ENCODE results near the gene B4GALT5. TPM values are rescaled to one million over a fixed set of nuclear protein-coding genes. Genes with fewer than 3 reads are reported as not detected.

The B4GALT5 gene
- total and polyA plus RNA-seq, 7 donors: 17.1 to 46.0 (median 21.4) TPM

DNA sequence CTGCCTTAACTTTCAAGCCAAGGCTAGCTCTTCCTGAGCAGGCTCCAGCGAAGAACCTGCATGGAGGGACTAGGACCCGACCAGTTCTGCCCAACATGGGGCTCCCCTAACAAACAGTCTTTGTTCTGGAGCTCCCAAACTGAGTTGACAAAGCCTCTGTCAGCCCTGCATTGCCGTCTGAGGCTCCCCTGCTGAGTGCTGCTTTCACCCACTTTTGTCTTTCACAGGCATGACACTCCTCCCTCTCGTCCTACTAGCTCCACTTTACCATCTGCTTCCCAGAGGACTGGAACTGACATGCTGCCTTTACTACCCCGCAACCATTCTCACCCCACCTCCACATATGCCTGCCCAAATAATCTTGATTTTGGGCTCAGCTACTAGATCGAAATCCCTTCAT, 45.1 kb upstream of the B4GALT5 start:
- no peaks in the 10 kb centered on the region for H3K27me3 ChIP-seq
- 87 to 94% methylated on average over 6 of the region's 6 CpGs for WGBS, 2 donors
- H3K4me1 ChIP-seq: no peaks in the 10 kb centered on the region
- TF ChIP-seq, protein P1, sequence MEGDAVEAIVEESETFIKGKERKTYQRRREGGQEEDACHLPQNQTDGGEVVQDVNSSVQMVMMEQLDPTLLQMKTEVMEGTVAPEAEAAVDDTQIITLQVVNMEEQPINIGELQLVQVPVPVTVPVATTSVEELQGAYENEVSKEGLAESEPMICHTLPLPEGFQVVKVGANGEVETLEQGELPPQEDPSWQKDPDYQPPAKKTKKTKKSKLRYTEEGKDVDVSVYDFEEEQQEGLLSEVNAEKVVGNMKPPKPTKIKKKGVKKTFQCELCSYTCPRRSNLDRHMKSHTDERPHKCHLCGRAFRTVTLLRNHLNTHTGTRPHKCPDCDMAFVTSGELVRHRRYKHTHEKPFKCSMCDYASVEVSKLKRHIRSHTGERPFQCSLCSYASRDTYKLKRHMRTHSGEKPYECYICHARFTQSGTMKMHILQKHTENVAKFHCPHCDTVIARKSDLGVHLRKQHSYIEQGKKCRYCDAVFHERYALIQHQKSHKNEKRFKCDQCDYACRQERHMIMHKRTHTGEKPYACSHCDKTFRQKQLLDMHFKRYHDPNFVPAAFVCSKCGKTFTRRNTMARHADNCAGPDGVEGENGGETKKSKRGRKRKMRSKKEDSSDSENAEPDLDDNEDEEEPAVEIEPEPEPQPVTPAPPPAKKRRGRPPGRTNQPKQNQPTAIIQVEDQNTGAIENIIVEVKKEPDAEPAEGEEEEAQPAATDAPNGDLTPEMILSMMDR (IDR thresholded peaks at IDR 0.05): no peak
- no peak for TF ChIP-seq POLR2A (IDR thresholded peaks at IDR 0.05)
- TF ChIP-seq POLR2AphosphoS5 (IDR thresholded peaks at IDR 0.05): no peak
- no peak for TF ChIP-seq EP300 (IDR thresholded peaks at IDR 0.05)
- intact Hi-C loops (cut with DNase I): no loop called here
- no peaks in the 10 kb centered on the region for H3K9me3 ChIP-seq
- no peaks in the 10 kb centered on the region for H3K36me3 ChIP-seq
- DNase-seq: no peak
- H3K4me3 ChIP-seq: no peak overlapping the region
- H3K27ac ChIP-seq: no peak overlapping the region

DNA sequence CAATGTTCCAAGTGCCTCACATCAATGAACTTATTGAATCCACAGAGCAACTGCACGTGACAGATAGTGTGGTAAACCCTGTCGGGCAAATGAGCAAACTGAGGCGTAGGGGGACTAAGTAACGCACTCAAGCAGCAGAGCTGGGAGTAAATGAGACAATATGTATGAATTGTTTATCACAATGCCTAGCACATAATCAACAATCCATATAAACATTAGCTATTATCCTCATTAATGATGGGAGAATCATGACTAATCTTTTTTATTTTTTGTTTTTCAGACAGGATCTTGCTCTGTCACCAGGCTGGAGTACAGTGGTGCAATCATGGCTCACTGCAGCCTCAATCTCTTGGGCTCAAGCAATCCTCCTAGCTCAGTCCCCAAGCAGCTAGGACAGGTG, 43.9 kb upstream of the B4GALT5 start:
- no peaks in the 10 kb centered on the region for H3K27me3 ChIP-seq
- no peak overlapping the region for H3K4me3 ChIP-seq
- H3K4me1 ChIP-seq: no peaks in the 10 kb centered on the region
- TF ChIP-seq POLR2AphosphoS5 (IDR thresholded peaks at IDR 0.05) (no peak), EP300 (IDR thresholded peaks at IDR 0.05) (no peak), POLR2A (IDR thresholded peaks at IDR 0.05) (no peak)
- TF ChIP-seq, protein P1 (IDR thresholded peaks at IDR 0.05): no peak
- whole genome bisulfite sequencing, 2 donors: 95 to 96% methylated on average over 4 of the region's 4 CpGs
- H3K27ac ChIP-seq: no peak overlapping the region
- no peaks in the 10 kb centered on the region for H3K36me3 ChIP-seq
- no peak for DNase-seq
- no peaks in the 10 kb centered on the region for H3K9me3 ChIP-seq
- intact Hi-C loops (cut with DNase I): no loop called here

DNA sequence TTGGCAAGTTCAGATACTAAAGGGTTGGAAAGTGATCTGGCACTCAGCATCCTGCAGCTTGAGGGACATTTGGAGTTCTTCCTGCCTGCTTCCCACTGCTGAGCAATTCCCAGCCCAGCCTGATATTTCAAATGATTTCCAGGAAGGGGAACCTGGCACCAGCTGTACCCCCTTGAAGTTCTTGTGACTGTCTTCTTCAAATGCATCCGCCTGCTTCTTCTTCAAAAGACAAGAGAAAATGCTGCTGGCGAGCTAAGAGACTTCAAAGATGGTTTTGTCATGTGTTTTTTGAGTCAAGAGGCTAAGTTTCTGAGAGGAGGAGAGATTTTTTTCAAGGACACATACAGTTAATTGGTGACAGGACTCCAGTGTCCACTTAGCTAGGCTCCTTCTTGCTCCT, 42.6 kb upstream of the B4GALT5 start:
- no peak overlapping the region for H3K27ac ChIP-seq
- H3K27me3 ChIP-seq: no peaks in the 10 kb centered on the region
- peaks cover 0 to 5% (median 3%) of the 10 kb centered on the region in 4 donors for H3K4me1 ChIP-seq
- H3K36me3 ChIP-seq: no peaks in the 10 kb centered on the region
- TF ChIP-seq, protein P1 (IDR thresholded peaks at IDR 0.05): no peak
- TF ChIP-seq POLR2A (IDR thresholded peaks at IDR 0.05): no peak
- no peak overlapping the region for H3K4me3 ChIP-seq
- 78 to 88% methylated on average over 2 of the region's 2 CpGs for WGBS, 2 donors
- intact Hi-C loops (cut with DNase I): no loop called here
- no peaks in the 10 kb centered on the region for H3K9me3 ChIP-seq
- DNase-seq: no peak

DNA sequence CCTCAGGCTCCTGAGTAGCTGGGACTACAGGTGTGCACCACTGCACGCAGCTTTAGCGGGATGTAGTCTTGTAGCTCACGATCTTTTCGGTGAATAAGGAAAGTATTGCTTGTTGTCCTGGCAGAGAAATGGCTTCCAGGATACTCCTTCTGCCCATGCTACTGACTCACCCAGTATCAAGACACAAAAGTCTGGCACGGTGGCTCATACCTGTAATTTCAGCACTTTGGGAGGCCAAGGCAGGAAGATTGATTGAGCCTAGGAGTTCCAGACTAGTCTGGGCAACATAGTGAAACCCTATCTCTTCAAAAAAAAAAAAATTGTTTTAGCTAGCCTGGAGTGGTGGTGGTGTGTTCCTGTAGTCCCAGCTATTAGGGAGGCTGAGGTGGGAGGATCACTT, 40.9 kb upstream of the B4GALT5 start:
- WGBS, 2 donors: 93 to 97% methylated on average over 5 of the region's 5 CpGs
- peaks cover 0 to 14% (median 10%) of the 10 kb centered on the region in 4 donors for H3K4me1 ChIP-seq
- no peak for DNase-seq
- H3K36me3 ChIP-seq: no peaks in the 10 kb centered on the region
- no peak overlapping the region for H3K4me3 ChIP-seq
- intact Hi-C loops (cut with DNase I): no loop called here
- H3K9me3 ChIP-seq: no peaks in the 10 kb centered on the region
- no peaks in the 10 kb centered on the region for H3K27me3 ChIP-seq
- H3K27ac ChIP-seq: no peak overlapping the region
- TF ChIP-seq POLR2A (IDR thresholded peaks at IDR 0.05): no peak
- TF ChIP-seq POLR2AphosphoS5 (IDR thresholded peaks at IDR 0.05): no peak
- TF ChIP-seq, protein P1 (IDR thresholded peaks at IDR 0.05): no peak
- TF ChIP-seq EP300 (IDR thresholded peaks at IDR 0.05): no peak

DNA sequence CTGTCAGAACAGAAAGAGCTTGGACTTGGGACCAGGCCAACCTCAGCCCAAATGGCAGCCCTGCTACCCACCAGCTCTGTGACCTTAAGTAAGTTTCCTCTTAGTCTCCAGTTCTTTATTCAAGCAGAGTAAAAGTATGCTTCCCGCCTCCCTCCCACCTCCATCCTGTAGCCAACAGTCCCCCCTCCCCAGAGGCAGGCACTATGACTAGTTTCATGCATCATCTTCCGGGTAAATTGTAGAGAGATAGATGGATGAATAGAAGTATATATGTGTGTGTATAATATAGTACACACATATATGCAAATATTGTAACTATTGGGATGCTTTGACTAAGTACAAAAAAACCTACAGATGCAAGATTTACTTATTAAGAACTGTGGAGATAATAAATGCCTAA, 39.5 kb upstream of the B4GALT5 start:
- Histone ChIP-seq H3K36me3 (no peaks in the 10 kb centered on the region), H3K4me3 (no peak overlapping the region), H3K27me3 (no peaks in the 10 kb centered on the region), H3K27ac (no peak overlapping the region), H3K9me3 (no peaks in the 10 kb centered on the region), H3K4me1 (peaks cover 0 to 22% (median 16%) of the 10 kb centered on the region in 4 donors)
- no peak for DNase-seq
- intact Hi-C loops (cut with DNase I): no loop called here
- no peak for TF ChIP-seq POLR2A (IDR thresholded peaks at IDR 0.05)
- TF ChIP-seq EP300 (IDR thresholded peaks at IDR 0.05): no peak
- TF ChIP-seq, protein P1 (IDR thresholded peaks at IDR 0.05): no peak
- TF ChIP-seq POLR2AphosphoS5 (IDR thresholded peaks at IDR 0.05): no peak
- WGBS, 2 donors: 66 to 96% methylated on average over 2 of the region's 2 CpGs
